GM19025 (cell line): ENCODE results near the gene IGFN1.
A peak's percentile ranks its signal among the peaks of the same experiment; 100 is the strongest.
"Not testable (repeated sequence)": the region's sequence is repeated elsewhere in the genome, so short reads cannot be mapped to it uniquely, and the experiment has no call there.

Source experiments
- ATAC-seq: cut with Tn5 transposase; IDR thresholded peaks from one replicate; pipeline ENCODE4 v1.9.1; 2021; ENCODE audit warnings: mild to moderate bottlenecking, low read depth, moderate library complexity; ENCODE audit not compliant: unreplicated experiment

The IGFN1 gene

DNA sequence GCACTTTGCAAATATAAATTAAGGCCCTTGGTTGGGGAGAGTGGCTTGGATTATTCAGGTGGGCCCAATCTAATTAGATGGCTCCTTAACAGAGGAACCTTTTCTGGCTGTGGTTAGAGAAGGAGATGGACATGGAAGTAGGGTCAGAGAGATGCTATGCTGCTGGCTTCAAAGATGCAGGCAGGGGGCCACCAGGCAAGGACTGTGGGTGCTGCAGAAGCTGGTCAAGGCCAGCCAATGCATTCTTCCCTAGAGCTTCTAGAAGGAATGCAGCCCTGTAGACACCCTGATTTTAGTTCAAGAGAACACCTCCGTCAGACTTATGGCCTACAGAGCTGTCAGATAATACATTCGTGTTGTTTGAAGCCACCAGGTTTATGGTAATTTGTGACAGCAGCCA, 32.7 kb upstream of the IGFN1 start:
- no peak for ATAC-seq

DNA sequence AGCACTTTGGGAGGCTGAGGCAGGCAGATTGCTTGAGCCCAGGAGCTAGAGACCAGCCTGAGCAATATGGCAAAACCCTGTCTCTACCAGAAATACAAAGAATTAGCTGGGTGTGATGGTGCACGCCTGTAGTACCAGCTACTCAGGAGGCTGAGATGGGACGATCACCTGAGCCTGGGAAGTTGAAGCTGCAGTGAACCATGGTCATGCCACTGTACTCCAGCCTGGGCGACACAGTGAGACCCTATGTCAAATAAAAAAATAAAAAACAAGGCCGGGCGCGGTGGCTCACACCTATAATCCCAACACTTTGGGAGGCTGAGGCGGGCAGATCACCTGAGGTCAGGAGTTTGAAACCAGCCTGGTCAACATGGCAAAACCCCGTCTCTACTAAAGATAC, 27.6 kb upstream of the IGFN1 start:
- not testable (repeated sequence) for ATAC-seq

DNA sequence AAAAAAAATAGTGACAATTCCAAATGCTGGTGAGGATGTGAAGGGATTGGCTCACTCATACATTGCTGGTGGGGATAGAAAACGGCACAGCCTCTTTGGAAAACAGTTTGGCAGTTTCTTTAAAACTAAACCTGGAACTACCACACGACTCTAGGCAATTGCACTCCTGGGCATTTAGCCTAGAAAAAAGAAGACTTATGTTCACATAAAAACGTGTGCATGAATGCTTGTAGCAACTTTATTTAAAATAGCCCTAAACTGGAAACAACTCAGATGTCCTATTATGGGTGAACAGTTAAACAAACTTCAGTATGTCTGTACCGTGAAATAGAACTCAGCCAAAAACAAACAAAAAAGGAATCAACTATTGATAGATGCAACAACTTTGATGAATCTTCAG, 26.9 kb upstream of the IGFN1 start:
- no peak for ATAC-seq

DNA sequence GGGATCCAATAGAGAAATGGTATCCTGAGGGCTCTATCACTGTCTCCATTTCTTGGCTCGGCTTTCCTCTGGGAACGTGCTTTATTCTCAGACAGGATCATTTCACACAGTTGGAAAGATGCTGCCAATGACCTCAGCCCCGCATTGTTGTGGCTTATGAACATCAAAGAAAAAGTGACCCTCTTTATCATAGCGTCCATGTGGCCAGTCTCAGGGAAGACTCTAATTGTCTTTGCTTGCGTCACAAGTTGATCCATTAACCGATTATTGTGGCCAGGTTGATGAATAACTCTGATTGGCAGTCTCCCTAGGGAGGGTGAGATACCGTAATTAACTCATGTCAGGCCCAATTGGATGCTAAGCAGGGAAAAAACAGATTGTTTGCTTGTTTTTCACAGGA, 26.0 kb upstream of the IGFN1 start:
- no peak for ATAC-seq

DNA sequence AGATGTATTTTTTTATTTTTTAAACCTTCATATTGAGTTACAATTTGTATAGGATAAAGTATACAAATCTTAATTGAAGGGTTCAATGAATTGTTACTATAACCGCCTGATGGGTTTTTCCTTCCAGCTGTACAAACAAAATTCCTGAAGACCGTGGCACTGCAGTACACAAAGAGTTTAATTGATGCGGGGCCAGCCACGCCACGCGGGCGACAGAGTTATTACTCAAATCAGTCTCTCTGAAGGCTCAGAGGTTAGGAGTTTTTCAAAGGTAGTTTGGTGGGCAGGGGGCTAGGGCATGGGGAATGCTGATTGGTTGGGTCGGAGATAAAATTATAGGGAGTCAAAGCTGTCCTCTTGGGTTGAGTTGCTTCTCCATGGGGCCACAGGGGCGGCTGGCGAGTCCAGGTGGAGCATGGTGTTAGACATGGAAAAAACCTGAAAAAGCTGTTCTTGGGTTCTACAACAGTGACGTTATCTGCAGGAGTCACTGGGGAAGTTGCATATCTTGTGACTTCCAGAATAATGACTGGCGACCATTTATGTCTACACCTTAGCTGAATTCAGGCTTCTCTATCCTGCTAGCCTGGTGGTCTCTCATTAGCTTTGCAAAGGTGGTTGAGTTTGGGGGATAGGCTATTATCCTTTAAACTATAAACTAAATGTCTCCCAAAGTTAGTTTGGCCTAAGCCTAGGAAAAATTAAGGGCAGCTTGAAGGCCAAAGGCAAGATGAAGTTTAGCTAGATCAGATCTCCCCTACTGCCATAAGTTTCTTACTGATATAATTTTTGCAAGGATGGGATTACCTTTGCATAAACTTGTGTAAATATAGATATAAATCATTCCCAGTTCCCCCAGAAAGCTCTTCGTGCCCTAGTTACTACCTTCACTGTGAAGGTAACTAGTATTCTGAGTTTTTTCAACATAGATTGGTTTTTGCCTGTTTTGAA, 23.3 kb upstream of the IGFN1 start:
- no peak for ATAC-seq

DNA sequence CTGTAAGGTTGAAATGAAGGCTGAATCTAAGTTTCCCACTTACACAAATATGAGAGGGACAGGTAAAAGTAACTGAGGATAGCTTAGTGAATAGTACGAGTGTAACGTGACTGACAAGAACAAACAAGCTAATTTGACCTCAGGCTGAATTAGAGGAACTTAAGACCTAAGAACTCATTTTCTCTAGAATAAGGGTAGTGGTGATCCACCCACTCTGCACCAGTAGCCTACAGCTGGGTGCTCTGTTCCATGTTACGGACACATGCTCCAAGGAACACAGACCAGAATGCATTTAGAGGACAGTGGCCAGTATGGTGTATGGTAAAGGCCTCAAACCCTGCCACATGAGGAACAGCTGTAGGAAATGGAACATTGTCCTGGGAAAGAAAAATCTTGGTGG, 21.4 kb upstream of the IGFN1 start:
- ATAC-seq = no peak

DNA sequence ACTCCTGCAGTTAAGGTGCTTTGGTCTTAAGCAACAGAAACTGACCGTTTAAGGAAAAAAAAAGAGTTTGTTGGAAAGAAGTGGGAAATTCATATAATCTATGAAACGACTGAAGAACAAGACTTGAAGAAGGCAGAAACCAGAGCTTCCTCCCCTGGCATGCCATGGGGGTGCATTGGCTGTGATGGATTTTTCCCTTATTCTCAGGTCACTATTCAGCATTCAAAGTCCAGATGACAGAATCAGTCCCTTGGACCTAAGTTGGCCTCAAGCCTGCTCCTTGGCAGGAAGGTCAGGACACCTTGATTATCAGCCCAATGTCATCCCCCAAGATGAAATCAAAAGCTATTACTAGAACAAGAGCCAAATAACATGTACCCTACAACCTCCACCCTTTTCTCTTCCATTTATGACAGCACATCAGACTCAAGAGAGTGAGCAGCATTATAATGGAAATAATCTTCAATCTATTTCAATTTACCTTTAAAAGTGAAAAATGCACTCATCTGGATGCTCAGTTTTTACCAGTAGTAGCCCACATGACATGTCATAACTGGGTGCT, 20.6 kb upstream of the IGFN1 start:
- no peak for ATAC-seq

DNA sequence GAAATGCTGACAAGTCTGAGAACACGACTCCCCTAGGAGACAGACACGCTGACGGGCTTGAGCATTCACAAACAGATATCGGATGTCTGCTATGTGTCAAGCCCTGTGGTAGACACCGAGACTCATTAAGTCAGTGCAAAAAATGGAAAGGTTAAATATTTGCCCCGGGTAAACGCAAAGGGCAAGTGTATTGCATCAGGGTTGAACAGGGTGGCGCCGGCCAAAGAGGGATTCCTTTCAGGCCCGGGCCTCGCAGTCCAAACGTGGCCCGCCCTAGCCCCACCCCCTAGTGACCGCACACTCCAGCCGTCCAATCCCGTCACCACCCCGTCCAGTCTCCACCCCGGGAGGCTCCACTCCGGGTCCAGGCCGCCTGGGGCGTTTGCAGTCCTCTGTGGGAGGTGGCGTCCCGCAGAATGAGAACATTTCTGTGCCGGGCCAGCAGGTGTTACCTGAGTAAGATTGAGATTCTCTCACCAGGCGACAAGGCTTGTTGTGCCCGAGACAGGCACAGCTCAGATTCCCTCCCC, 20.0 kb upstream of the IGFN1 start:
- peak; percentile 93 for ATAC-seq

DNA sequence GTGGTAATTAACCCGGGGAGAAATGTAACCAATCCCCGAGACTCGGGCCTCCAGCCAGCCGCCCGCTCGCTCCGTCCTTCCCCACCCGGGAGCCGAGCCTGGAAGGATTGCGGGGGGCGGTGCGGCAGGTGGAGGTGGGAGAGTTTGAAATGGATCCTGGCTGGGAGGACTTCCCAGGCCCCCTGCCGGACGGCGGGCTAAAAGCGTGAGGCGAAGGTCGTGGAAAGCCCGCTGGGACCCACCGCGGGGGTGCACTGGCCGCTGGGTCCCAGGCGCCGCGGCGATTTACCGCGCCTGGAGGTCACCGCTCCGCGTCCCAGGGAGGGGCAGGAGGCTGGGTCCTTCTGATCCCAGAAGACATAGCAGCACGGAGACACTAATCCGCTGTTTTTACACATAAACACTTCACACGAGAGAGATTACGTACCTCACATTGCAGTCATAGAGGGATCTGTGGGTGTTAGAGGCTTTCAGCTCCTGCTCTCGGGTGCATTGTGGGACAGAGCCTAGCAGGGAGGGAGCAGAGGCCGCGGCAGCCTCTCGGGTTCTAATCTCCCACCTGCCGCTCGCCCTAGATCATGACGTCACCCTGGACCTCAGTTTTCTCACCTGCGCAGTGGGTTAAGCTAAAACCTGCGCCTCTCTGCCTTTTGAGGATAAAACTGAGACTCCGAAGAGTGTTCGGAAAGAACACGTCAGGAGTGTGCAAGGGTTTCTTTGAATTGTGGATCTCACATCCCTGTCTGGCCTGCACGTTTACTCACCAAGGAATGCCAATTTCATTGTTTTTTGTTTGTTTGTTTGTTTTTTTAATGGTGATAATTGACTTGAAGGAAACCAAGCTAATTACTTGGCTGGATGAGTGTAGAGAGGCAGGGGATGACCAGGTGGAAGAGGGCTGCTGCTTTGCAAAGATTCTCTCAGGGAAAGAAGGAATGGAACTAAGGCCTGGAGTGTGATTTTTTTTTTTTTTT, 19.3 kb upstream of the IGFN1 start:
- peak; percentile 25 for ATAC-seq

DNA sequence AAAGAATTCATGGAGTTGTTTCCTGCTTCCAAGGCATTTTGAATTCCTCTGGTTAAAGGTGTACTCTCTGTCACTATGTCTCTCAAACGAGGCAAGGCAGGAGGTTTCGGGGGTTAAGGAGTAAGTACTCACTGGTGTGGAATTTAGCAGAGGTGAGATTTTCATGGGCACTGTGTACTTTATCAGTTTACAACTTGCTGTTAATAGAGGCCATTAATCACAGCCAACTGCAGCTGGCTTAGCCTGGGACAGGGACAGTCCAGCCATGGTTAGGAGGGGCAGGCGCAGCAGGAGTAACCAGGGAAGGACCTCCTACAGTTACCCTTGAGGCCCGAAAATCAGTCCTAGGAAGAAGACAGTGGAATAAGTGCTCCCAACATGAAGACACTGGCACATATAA, 18.3 kb upstream of the IGFN1 start:
- ATAC-seq = no peak

DNA sequence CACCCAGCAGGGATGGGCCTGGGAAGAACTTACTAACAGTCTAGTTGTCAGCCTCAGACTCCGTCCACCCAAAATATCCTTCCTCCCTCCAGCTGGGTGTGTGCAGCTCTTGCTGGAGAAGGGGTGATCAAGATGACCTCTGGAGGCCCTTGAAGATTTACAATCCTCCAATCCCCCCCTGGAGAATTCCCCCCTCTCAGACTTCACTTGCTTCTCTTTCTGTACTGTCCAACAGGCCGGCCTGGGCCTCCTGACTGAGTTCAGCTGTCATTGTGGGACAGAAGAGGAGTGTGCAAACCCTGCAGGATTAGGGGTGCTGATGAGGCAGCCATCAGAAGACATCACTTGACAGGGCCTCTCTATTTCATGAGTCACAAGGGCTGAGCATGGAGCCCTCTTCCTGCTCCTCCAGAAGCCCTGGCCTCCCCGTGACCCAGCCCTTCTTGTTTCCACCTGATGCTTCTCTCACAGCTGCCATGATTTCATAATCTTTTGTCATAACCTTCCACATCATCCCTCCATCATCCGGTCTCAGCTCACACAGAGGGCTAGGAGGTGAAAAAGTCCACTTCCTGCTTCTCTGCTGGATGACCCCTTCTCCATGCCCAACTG, 17.5 kb upstream of the IGFN1 start:
- no peak for ATAC-seq

DNA sequence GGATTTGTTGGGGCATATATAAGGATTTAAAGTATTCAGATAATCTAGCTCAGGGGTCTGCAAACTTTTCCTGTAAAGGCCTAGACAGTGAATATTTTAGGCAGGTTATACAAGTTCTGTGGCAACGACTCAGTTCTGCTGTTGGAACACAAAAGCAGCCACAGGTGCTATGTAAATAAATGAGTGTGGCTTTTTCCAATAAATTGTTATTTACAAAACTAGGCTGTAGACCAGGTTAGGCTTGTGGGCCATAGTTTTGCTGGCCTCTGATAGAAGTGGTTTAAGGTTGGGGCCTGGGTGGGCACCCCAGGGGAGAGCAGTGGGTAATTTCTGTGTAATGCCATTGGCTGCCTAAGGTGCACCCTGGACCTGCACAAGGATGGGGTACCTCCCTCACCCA, 16.9 kb upstream of the IGFN1 start:
- no peak for ATAC-seq

DNA sequence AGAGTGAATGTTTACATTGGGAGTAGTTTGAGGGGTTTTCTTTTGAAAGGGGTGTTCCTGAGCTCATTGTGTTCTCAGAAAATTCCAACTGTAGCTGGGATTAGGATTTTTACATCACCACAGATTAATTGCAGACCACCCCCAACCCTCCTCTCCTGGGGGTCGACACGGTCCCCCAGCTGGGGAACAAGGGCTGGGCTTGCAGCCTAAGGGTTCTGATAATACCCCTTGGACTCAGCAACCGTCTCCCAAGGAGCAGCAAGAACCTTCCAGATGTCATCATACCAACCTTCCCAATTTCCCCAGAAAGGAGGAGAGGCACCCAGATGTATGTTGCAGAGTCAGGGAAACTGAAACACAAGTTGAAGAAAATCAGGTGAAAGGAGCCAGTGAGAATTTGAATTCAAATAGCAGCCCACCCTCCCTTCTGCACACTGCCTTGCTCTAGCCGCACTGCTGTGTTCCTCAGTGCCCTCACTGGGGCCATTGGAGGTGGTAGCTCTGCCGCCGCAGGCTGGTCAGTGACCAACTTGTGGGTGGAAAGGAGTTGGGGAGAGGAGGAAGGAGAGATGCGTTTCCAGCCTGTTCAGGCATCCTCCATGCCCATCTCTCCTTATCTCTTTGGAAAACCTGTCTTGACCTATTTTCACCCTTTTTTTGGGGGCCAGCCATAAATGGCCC, 14.7 kb upstream of the IGFN1 start:
- no peak for ATAC-seq

DNA sequence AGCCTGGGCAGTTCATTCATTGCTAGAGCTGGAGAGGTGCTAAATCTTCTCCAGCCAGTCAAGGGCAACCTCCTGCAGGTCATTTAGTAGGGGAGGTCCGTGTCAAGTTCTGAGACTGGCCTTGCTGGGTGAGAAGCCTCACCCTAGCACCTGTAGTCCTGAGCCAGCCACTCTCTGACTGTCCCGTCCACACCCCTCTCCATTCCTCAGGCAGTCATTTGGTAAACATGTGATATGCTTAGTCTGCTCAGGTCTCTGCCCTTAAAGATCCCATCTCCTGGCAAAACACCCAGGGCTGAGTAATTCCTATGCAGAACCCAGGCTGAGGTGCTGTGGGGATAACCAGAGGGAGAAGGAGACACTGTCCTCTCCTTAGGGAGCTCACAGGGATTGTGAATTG, 13.7 kb upstream of the IGFN1 start:
- ATAC-seq = no peak

DNA sequence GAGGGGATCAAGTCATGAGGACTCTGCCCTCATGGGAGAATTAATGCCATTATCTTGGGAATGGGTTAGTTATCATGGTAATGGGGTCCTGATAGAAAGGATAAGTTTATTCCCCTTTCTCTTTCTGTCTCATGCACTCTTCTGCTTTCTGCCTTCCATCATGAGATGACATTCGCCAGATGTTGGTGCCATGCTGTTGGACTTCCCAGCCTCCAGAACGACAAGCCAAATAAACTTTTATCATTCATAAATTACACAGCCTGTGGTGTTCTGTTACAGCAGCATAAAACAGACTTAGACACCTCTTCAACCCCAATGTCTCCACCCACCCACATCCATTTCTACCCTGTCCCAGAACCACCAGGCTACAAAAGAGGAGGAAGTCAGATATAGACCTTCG, 11.9 kb upstream of the IGFN1 start:
- ATAC-seq = no peak

DNA sequence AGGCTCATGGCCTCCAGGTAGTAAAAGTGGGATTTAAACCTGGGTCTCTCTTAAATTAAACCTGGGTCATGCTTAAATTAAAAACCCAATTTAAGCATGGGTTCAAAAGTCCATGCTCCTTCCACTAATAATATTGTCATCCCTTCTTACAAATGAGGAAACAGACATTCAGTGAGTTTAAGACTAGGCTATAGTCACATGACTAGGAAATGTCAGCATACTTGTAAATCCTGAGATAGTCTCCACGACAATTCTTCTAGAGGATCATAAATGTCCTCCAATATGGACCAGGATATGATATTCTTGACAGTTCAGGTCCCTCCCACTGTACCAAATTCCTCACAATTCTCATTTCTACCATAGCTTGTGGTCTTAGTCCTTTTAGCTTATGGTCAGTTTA, 10.5 kb upstream of the IGFN1 start:
- ATAC-seq = no peak

DNA sequence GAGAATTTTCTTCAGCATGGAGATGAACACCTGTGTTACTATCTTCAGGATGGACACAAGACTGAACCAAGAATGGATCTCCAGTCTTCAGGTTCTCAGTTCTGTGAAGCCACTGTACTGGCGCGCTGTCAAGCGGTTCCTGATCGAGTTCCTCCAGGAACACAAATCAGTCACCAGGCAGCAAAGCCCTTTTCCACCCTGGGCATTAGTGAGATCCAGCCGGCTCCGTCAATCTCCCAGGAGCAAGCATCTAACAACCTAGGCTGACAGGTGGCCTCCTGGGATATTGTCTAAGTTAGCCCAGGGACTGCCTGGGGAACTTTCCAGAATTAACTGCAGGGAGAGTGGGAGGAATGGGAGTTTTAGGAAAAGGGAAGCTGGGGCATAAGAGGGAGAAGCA, 9.7 kb upstream of the IGFN1 start:
- ATAC-seq = no peak

DNA sequence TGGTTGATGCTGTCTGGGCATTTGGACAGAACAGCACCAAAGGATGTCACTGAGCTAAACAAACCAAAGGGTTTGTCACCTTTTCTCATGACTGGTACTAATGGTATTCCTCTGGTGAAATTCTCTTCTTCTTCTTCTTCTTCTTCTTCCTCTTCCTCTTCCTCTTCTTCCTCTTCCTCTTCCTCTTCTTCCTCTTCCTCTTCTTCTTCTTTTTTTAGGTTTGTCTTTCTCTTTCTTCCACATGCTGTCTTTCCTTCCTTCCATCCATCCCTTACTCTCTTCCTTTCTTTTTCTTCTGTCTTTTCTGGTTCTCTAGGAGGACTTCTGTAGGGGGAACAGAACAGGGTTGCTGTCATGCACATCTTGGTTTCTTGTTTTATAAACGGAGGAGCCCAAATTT, 9.3 kb upstream of the IGFN1 start:
- ATAC-seq = no peak

DNA sequence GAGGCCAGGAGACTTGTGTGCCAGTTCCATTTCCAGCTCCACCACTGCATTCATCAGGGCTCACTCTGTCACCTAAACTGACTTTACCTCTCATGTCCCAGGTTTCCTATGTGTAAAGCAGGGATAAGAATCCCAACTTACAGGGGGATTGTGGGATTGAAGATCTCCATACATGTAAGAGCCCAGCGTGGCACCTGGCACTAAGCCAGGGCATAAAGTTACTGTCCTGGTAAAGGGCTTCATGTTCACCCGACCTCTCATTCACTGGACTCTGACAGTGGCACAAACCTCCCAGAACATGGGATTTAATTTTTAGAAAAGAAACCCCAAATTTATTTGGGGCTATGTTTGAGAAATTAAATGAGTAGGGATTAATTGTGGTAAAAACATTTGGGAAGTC, 8.9 kb upstream of the IGFN1 start:
- ATAC-seq = no peak

DNA sequence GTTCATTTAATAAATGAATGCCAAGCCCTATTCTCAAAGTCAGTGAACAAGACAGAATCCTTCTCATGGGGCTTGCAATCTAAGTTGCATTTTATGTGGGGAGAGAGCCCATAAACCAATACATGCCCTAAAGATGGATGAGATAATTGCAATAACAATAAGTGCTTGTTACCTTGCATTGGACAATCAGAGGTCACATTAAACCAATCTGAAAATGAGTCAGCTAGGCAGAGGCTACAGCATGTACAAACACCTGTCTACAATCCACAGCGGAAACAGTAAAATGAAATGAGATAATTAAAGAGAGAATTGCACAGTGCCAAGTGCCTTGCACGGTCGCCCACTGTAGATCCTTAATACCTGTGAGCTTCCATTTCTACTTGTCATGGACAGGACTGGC, 7.4 kb upstream of the IGFN1 start:
- no peak for ATAC-seq
